ENCODE results near the gene PLEKHA3. TPM values are rescaled to one million over a fixed set of nuclear protein-coding genes. Genes with fewer than 3 reads are reported as not detected.
"Not testable (repeated sequence)": the region's sequence is repeated elsewhere in the genome, so short reads cannot be mapped to it uniquely, and the experiment has no call there.

PLEKHA3 gene
- polyA plus RNA-seq, 1 donor (not counting 4 experiments of a cell fraction or from before 2014, with no cell fraction given), result 15.8 TPM

DNA sequence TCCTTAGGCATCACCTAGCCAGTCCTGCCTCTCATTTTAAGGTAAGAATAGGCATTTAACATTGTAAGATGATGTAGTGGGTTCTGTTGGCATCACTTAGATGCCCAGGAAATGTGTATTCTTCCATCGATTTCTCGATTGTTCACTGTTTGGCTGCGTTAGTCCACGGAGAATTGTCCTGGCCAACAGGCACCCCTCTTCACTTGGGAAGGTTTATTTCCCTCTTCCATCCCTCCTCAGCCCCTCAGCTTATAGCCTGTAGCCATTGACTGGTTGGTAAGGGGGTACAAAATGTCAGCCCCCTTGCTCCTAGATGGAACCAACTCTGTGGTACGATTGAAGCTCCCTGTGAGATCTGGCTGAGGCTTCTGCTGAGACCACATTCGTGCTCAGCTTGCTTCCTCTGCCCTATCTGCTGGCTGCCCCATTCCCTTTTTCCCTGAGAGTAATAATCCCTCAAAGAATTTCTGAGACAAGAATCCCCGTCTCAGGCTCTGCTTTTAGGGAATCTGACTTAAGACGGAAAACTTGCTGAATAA is 43.4 kb downstream of the PLEKHA3 start:
- no peak for TF ChIP-seq EZH2 (IDR thresholded peaks at IDR 0.05; ENCODE audit: low read length)
- TF ChIP-seq, protein P1, sequence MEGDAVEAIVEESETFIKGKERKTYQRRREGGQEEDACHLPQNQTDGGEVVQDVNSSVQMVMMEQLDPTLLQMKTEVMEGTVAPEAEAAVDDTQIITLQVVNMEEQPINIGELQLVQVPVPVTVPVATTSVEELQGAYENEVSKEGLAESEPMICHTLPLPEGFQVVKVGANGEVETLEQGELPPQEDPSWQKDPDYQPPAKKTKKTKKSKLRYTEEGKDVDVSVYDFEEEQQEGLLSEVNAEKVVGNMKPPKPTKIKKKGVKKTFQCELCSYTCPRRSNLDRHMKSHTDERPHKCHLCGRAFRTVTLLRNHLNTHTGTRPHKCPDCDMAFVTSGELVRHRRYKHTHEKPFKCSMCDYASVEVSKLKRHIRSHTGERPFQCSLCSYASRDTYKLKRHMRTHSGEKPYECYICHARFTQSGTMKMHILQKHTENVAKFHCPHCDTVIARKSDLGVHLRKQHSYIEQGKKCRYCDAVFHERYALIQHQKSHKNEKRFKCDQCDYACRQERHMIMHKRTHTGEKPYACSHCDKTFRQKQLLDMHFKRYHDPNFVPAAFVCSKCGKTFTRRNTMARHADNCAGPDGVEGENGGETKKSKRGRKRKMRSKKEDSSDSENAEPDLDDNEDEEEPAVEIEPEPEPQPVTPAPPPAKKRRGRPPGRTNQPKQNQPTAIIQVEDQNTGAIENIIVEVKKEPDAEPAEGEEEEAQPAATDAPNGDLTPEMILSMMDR (optimal IDR thresholded peaks at IDR 0.05 in 1 of 3, IDR thresholded peaks at IDR 0.05 in 1 of 3, conservative IDR thresholded peaks at IDR 0.05 in 1 of 3; ENCODE audit: extremely low read depth in 1 of 3, insufficient read depth in 2 of 3, low read length in 3 of 3), result no peak
- peak overlapping the region; percentile 85 for H3K9ac ChIP-seq (ENCODE audit: control insufficient read depth, extremely low read depth, insufficient read depth, low read length)
- no peaks in the 10 kb centered on the region for H3K9me1 ChIP-seq (ENCODE audit: control insufficient read depth, extremely low read depth, insufficient read depth, low read length)
- dilution Hi-C loops (cut with MboI; ENCODE audit: extremely low pct_ligation_motif_present, low sequenced_read_pairs), result no loop called here
- peak overlapping the region; percentile 58 to 89 (median 84) for H3K4me3 ChIP-seq (ENCODE audit: control insufficient read depth in 2 of 3, extremely low read depth in 1 of 3, insufficient read depth in 2 of 3, low read depth in 1 of 3, low read length in 3 of 3)
- FAIRE-seq, result no peak
- peak overlapping the region; percentile 78 for H3K4me2 ChIP-seq (ENCODE audit: control insufficient read depth, extremely low read depth, insufficient read depth, low read depth, low read length)
- H3K79me2 ChIP-seq (ENCODE audit: control insufficient read depth, insufficient read depth, low read length), result peaks cover 33% of the 10 kb centered on the region
- no peak for DNase-seq (ENCODE audit: low read depth, low spot score)
- peak overlapping the region; percentile 77 for H3K27ac ChIP-seq (ENCODE audit: control insufficient read depth, insufficient read depth, low read length)
- H2AFZ ChIP-seq (ENCODE audit: control insufficient read depth, low read length), result peak overlapping the region; percentile 96
- H4K20me1 ChIP-seq (ENCODE audit: control insufficient read depth, extremely low read depth, insufficient read depth, low read length), result no peaks in the 10 kb centered on the region
- no peaks in the 10 kb centered on the region for H3K4me1 ChIP-seq (ENCODE audit: control insufficient read depth, extremely low read depth, insufficient read depth, low read length)
- H3K9me3 ChIP-seq (ENCODE audit: control insufficient read depth, low read depth, low read length), result no peaks in the 10 kb centered on the region
- H3K36me3 ChIP-seq (ENCODE audit: control insufficient read depth in 2 of 2, extremely low read depth in 1 of 2, insufficient read depth in 2 of 2, low read length in 2 of 2), result peaks cover 0 to 1% of the 10 kb centered on the region in 2 experiments
- no peaks in the 10 kb centered on the region for H3K27me3 ChIP-seq (ENCODE audit: control insufficient read depth, extremely low read depth, insufficient read depth, low read length)

GRCh38 chr2:178525010-178525409 is 44.8 kb downstream of the PLEKHA3 start:
- H3K27ac ChIP-seq (ENCODE audit: control insufficient read depth, insufficient read depth, low read length); H3K9me3 ChIP-seq (ENCODE audit: control insufficient read depth, low read depth, low read length); H3K4me1 ChIP-seq (ENCODE audit: control insufficient read depth, extremely low read depth, insufficient read depth, low read length); H3K27me3 ChIP-seq (ENCODE audit: control insufficient read depth, extremely low read depth, insufficient read depth, low read length); H4K20me1 ChIP-seq (ENCODE audit: control insufficient read depth, extremely low read depth, insufficient read depth, low read length); H3K9me1 ChIP-seq (ENCODE audit: control insufficient read depth, extremely low read depth, insufficient read depth, low read length); DNase-seq (ENCODE audit: low read depth, low spot score); H3K4me2 ChIP-seq (ENCODE audit: control insufficient read depth, extremely low read depth, insufficient read depth, low read depth, low read length); H3K36me3 ChIP-seq (ENCODE audit: control insufficient read depth in 2 of 2, extremely low read depth in 1 of 2, insufficient read depth in 2 of 2, low read length in 2 of 2); H2AFZ ChIP-seq (ENCODE audit: control insufficient read depth, low read length); H3K4me3 ChIP-seq (ENCODE audit: control insufficient read depth in 2 of 3, extremely low read depth in 1 of 3, insufficient read depth in 2 of 3, low read depth in 1 of 3, low read length in 3 of 3); dilution Hi-C loops (cut with MboI; ENCODE audit: extremely low pct_ligation_motif_present, low sequenced_read_pairs); H3K9ac ChIP-seq (ENCODE audit: control insufficient read depth, extremely low read depth, insufficient read depth, low read length); FAIRE-seq: not testable (repeated sequence)
- peaks cover 34% of the 10 kb centered on the region for H3K79me2 ChIP-seq (ENCODE audit: control insufficient read depth, insufficient read depth, low read length)

GRCh38 chr2:178525460-178525859 is 45.2 kb downstream of the PLEKHA3 start:
- H3K4me1 ChIP-seq (ENCODE audit: control insufficient read depth, extremely low read depth, insufficient read depth, low read length); H3K27ac ChIP-seq (ENCODE audit: control insufficient read depth, insufficient read depth, low read length); H3K4me3 ChIP-seq (ENCODE audit: control insufficient read depth in 2 of 3, extremely low read depth in 1 of 3, insufficient read depth in 2 of 3, low read depth in 1 of 3, low read length in 3 of 3); H3K9ac ChIP-seq (ENCODE audit: control insufficient read depth, extremely low read depth, insufficient read depth, low read length); dilution Hi-C loops (cut with MboI; ENCODE audit: extremely low pct_ligation_motif_present, low sequenced_read_pairs); H3K27me3 ChIP-seq (ENCODE audit: control insufficient read depth, extremely low read depth, insufficient read depth, low read length); H2AFZ ChIP-seq (ENCODE audit: control insufficient read depth, low read length); FAIRE-seq; H3K9me3 ChIP-seq (ENCODE audit: control insufficient read depth, low read depth, low read length); H4K20me1 ChIP-seq (ENCODE audit: control insufficient read depth, extremely low read depth, insufficient read depth, low read length); H3K9me1 ChIP-seq (ENCODE audit: control insufficient read depth, extremely low read depth, insufficient read depth, low read length); H3K4me2 ChIP-seq (ENCODE audit: control insufficient read depth, extremely low read depth, insufficient read depth, low read depth, low read length); DNase-seq (ENCODE audit: low read depth, low spot score); H3K36me3 ChIP-seq (ENCODE audit: control insufficient read depth in 2 of 2, extremely low read depth in 1 of 2, insufficient read depth in 2 of 2, low read length in 2 of 2): not testable (repeated sequence)
- H3K79me2 ChIP-seq (ENCODE audit: control insufficient read depth, insufficient read depth, low read length), result peaks cover 37% of the 10 kb centered on the region

All from keratinocyte (primary cell).